HG02852 (cell line): ENCODE data around the gene MSANTD1.

Experiments
- ATAC-seq: cut with Tn5 transposase; IDR thresholded peaks from one replicate; pipeline ENCODE4 v1.9.1; 2021; ENCODE audit warnings: mild to moderate bottlenecking, moderate library complexity; ENCODE audit not compliant: unreplicated experiment

Gene MSANTD1

GRCh38 chr4:3261411-3262207, 12.7 kb downstream of the MSANTD1 start:
- ATAC-seq: no peak

- no peak for ATAC-seq
Observed at GRCh38 chr4:3262208-3263052, 13.5 kb downstream of the MSANTD1 start.

GRCh38 chr4:3263053-3263875, 14.3 kb downstream of the MSANTD1 start:
- no peak for ATAC-seq

GRCh38 chr4:3263876-3264193, 14.9 kb downstream of the MSANTD1 start:
- ATAC-seq: no peak

- no peak for ATAC-seq
Observed at GRCh38 chr4:3266076-3266475, 17.1 kb downstream of the MSANTD1 start.

GRCh38 chr4:3267576-3268394, 18.8 kb downstream of the MSANTD1 start:
- ATAC-seq: no peak

GRCh38 chr4:3268395-3269104, 19.6 kb downstream of the MSANTD1 start:
- ATAC-seq: no peak

- ATAC-seq: no peak
Observed at GRCh38 chr4:3269105-3269927, 20.4 kb downstream of the MSANTD1 start.

- ATAC-seq: no peak
Observed at GRCh38 chr4:3269991-3270611, 21.1 kb downstream of the MSANTD1 start.

- ATAC-seq: no peak
Observed at GRCh38 chr4:3271131-3271530, 22.2 kb downstream of the MSANTD1 start.

- no peak for ATAC-seq
Observed at GRCh38 chr4:3276986-3277385, 28.0 kb downstream of the MSANTD1 start.

GRCh38 chr4:3280466-3280865, 31.5 kb downstream of the MSANTD1 start:
- no peak for ATAC-seq

GRCh38 chr4:3283483-3283882, 34.5 kb downstream of the MSANTD1 start:
- ATAC-seq: no peak

- ATAC-seq: no peak
Observed at GRCh38 chr4:3283916-3284315, 35.0 kb downstream of the MSANTD1 start.

GRCh38 chr4:3284734-3285557, 36.0 kb downstream of the MSANTD1 start:
- no peak for ATAC-seq

- peak; percentile 34 for ATAC-seq
Observed at GRCh38 chr4:3285558-3286334, 36.8 kb downstream of the MSANTD1 start.
